ENCODE measurements around the gene DST. TPM values are rescaled to one million over a fixed set of nuclear protein-coding genes. Genes with fewer than 3 reads are reported as not detected.

The DST gene
- total RNA-seq, 1 experiment from 2014 or later, result 76.0 TPM

DNA sequence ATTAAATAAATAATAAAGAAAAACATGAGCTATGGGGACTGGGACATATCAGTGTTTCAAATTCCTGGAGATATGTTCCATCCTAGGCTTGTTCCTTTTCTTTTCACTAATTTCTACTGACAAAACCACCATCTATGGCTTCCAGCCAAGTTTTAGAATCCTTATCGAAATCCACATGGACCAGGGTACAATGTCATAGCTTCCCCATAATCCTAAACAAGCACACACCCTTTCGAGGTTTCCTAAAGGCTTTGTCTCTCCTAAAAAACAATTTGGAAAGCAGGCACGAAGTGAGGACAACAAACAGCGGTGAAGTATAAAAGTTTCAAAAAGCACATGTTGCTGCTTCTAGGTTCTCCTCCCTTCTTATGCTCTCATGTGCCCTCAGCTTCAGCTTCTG lies 13.3 kb upstream of the DST start:
- intact Hi-C loops (cut with micrococcal nuclease; ENCODE audit: unreplicated experiment), result no loop called here
- Histone ChIP-seq H3K4me1 (peaks cover 4% of the 10 kb centered on the region; the same call in 1 of the 2 replicates), H3K36me3 (ENCODE audit: control insufficient read depth, insufficient read depth, low read length) (no peaks in the 10 kb centered on the region), H3K27me3 (replicated peaks; ENCODE audit: control insufficient read depth, insufficient read depth, low read length) (no peaks in the 10 kb centered on the region), H3K4me3 (ENCODE audit: low read depth, low read length) (no peak overlapping the region), H3K9me3 (no peaks in the 10 kb centered on the region)
- BruUV-seq (replicated peaks), result no TSS peak
- Mint-ChIP-seq H3K4me3 (ENCODE audit: unreplicated experiment) (no peak overlapping the region), H3K4me1 (ENCODE audit: low read depth, unreplicated experiment) (peaks cover 7% of the 10 kb centered on the region), H3K36me3 (ENCODE audit: insufficient read depth, unreplicated experiment) (peaks cover 11% of the 10 kb centered on the region), H3K27ac (ENCODE audit: unreplicated experiment) (no peak overlapping the region), H3K27me3 (ENCODE audit: insufficient read depth, unreplicated experiment) (no peaks in the 10 kb centered on the region), H3K9me3 (ENCODE audit: unreplicated experiment) (no peaks in the 10 kb centered on the region)
- POLR2A ChIA-PET, result no interaction called here
- CTCF ChIA-PET, result no interaction called here
- DNase-seq, result no peak
- TF ChIP-seq, protein P1, sequence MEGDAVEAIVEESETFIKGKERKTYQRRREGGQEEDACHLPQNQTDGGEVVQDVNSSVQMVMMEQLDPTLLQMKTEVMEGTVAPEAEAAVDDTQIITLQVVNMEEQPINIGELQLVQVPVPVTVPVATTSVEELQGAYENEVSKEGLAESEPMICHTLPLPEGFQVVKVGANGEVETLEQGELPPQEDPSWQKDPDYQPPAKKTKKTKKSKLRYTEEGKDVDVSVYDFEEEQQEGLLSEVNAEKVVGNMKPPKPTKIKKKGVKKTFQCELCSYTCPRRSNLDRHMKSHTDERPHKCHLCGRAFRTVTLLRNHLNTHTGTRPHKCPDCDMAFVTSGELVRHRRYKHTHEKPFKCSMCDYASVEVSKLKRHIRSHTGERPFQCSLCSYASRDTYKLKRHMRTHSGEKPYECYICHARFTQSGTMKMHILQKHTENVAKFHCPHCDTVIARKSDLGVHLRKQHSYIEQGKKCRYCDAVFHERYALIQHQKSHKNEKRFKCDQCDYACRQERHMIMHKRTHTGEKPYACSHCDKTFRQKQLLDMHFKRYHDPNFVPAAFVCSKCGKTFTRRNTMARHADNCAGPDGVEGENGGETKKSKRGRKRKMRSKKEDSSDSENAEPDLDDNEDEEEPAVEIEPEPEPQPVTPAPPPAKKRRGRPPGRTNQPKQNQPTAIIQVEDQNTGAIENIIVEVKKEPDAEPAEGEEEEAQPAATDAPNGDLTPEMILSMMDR (IDR thresholded peaks at IDR 0.05; ENCODE audit: insufficient read depth in 1 of 2, low read depth in 1 of 2, low read length in 1 of 2, severe bottlenecking in 1 of 2, unreplicated experiment in 1 of 2), result no peak

DNA sequence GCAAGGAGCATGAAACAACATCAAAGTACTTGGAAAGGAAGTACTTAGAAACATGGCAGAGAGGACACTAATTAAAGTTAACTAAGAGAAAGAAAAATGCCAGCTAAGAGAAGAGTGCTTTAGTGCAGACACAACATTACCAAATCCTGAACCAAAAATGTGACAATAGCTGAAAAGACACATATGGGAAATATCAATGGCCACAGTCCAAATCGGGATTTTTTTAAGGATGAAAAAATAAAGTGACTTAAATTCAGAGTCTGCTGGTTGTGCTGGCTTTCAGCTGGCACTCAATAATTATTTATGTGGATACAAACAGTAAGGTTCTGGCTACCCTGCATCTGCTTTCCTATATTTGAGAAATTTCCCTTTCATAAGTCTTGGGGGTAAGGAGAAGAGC lies 12.6 kb upstream of the DST start:
- Histone ChIP-seq H3K4me3 (ENCODE audit: low read depth, low read length) (no peak overlapping the region), H3K27me3 (replicated peaks; ENCODE audit: control insufficient read depth, insufficient read depth, low read length) (no peaks in the 10 kb centered on the region), H3K9me3 (no peaks in the 10 kb centered on the region), H3K4me1 (peaks cover 4% of the 10 kb centered on the region; the same call in 1 of the 2 replicates), H3K36me3 (ENCODE audit: control insufficient read depth, insufficient read depth, low read length) (no peaks in the 10 kb centered on the region)
- DNase-seq, result no peak
- intact Hi-C loops (cut with micrococcal nuclease; ENCODE audit: unreplicated experiment), result no loop called here
- Mint-ChIP-seq H3K4me1 (ENCODE audit: low read depth, unreplicated experiment) (peaks cover 7% of the 10 kb centered on the region), H3K36me3 (ENCODE audit: insufficient read depth, unreplicated experiment) (peaks cover 11% of the 10 kb centered on the region), H3K9me3 (ENCODE audit: unreplicated experiment) (no peaks in the 10 kb centered on the region), H3K27me3 (ENCODE audit: insufficient read depth, unreplicated experiment) (no peaks in the 10 kb centered on the region), H3K27ac (ENCODE audit: unreplicated experiment) (no peak overlapping the region), H3K4me3 (ENCODE audit: unreplicated experiment) (no peak overlapping the region)
- TF ChIP-seq, protein P1 (IDR thresholded peaks at IDR 0.05; ENCODE audit: insufficient read depth in 1 of 2, low read depth in 1 of 2, low read length in 1 of 2, severe bottlenecking in 1 of 2, unreplicated experiment in 1 of 2), result no peak
- no TSS peak for BruUV-seq (replicated peaks)
- ChIA-PET CTCF (no interaction called here), POLR2A (no interaction called here)

DNA sequence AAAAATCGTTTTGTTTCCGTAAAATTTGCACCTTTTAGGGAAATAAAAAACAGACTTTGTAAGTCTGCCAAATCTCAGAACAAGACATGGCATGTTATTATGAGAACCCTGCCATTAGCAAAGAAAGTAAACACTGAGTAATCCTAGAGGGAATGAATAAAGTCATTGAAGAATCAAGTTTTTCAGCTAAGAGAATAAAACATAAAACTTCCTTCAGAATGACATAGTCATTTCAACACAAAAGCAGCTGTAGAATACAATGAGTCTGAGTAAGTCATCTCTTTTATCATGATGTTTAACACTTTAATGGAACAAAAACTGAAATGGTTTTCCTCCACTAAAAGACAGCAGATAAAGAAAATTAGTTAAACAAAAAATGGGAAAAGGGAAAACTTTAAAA lies 10.3 kb upstream of the DST start:
- no peaks in the 10 kb centered on the region for H3K4me1 ChIP-seq
- Mint-ChIP-seq H3K4me1 (ENCODE audit: low read depth, unreplicated experiment) (peaks cover 7% of the 10 kb centered on the region), H3K9me3 (ENCODE audit: unreplicated experiment) (no peaks in the 10 kb centered on the region), H3K27me3 (ENCODE audit: insufficient read depth, unreplicated experiment) (no peaks in the 10 kb centered on the region), H3K4me3 (ENCODE audit: unreplicated experiment) (no peak overlapping the region), H3K36me3 (ENCODE audit: insufficient read depth, unreplicated experiment) (peaks cover 17% of the 10 kb centered on the region), H3K27ac (ENCODE audit: unreplicated experiment) (no peak overlapping the region)
- CTCF ChIA-PET, result no interaction called here
- POLR2A ChIA-PET, result no interaction called here
- H3K4me3 ChIP-seq (ENCODE audit: low read depth, low read length), result no peak overlapping the region
- no TSS peak for BruUV-seq (replicated peaks)
- TF ChIP-seq, protein P1 (IDR thresholded peaks at IDR 0.05; ENCODE audit: insufficient read depth in 1 of 2, low read depth in 1 of 2, low read length in 1 of 2, severe bottlenecking in 1 of 2, unreplicated experiment in 1 of 2), result no peak
- intact Hi-C loops (cut with micrococcal nuclease; ENCODE audit: unreplicated experiment), result no loop called here
- no peaks in the 10 kb centered on the region for H3K9me3 ChIP-seq
- H3K27me3 ChIP-seq (replicated peaks; ENCODE audit: control insufficient read depth, insufficient read depth, low read length), result no peaks in the 10 kb centered on the region
- DNase-seq, result no peak
- H3K36me3 ChIP-seq (ENCODE audit: control insufficient read depth, insufficient read depth, low read length), result no peaks in the 10 kb centered on the region

Measured in Caco-2 (cell line).